Measurements from ENCODE around the gene TBC1D22A.

Gene TBC1D22A

DNA sequence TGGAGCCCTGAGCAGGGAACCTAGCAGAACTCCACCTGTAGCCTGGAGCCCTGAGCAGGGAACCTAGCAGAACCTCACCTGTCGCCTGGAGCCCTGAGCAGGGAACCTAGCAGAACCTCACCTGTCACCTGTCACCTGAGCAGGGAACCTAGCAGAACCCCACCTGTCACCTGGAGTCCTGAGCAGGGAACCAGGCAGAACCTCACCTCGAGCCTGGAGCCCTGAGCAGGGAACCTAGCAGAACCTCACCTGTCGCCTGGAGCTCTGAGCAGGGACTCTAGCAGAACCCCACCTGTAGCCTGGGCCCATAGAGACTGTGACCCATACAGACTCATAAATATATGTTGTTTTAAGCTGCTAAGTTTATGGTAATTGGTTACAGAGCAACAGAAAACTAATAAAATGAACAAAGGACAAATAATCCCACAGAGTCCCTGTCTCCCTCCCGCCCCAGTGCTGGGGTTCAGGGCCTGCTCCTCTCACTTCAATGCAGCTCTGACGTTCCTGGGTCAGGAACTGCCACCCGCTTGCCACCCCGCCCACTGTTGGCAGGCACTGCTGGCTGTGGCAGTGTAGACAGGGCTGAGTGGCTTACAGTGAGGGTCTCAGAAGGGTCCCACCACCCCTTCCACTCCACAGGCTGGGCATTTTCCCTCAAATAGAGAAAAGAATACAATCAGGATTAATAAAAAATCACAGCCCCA, 259.1 kb downstream of the TBC1D22A start:
- TF ChIP-seq, protein P1, sequence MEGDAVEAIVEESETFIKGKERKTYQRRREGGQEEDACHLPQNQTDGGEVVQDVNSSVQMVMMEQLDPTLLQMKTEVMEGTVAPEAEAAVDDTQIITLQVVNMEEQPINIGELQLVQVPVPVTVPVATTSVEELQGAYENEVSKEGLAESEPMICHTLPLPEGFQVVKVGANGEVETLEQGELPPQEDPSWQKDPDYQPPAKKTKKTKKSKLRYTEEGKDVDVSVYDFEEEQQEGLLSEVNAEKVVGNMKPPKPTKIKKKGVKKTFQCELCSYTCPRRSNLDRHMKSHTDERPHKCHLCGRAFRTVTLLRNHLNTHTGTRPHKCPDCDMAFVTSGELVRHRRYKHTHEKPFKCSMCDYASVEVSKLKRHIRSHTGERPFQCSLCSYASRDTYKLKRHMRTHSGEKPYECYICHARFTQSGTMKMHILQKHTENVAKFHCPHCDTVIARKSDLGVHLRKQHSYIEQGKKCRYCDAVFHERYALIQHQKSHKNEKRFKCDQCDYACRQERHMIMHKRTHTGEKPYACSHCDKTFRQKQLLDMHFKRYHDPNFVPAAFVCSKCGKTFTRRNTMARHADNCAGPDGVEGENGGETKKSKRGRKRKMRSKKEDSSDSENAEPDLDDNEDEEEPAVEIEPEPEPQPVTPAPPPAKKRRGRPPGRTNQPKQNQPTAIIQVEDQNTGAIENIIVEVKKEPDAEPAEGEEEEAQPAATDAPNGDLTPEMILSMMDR (IDR thresholded peaks at IDR 0.05; ENCODE audit: insufficient read depth, low read depth, low read length, missing control alignments): no peak
- no peak overlapping the region for H3K4me3 ChIP-seq (ENCODE audit: low read length)
- no peak for DNase-seq (ENCODE audit: low read depth)

DNA sequence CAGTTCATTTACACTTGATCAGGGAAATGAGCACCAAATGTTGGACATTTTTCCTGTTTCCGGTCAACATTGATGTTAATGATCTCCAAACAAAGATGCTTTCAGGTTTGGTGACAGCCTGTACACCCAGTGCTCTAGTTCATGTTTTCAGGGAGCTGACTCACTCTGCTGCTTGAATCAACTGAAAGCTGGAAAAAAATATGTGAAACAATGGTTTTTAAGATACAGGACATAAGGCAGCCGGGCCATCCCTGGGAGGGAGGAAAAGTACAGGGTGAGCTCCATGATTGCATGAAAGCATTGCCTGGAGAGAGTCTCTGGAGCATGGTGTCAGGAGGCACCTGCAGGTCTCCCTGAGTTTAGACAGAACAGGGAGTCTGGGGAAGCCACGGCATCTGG, 259.6 kb downstream of the TBC1D22A start:
- no peak overlapping the region for H3K4me3 ChIP-seq (ENCODE audit: low read length)
- no peak for DNase-seq (ENCODE audit: low read depth)
- TF ChIP-seq, protein P1 (IDR thresholded peaks at IDR 0.05; ENCODE audit: insufficient read depth, low read depth, low read length, missing control alignments): no peak

DNA sequence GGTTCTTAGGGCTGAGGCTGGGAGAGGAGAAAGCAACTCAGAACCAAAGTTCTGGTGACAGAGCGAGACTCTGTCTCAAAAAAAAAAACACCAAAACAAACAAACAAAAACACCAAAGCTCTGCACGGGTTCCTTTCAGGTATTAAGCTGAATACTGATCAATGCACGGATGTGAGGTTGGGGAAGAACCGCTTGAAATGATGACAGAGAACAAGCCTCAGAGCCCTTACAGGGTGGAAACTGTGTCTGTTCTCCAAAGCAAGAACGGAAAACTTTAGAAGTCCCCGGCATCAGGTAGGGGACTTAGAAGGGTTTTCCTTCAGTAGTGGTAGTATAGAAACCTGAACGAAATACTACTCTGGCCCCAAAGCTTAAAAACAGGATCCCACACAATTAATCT, 260.0 kb downstream of the TBC1D22A start:
- TF ChIP-seq, protein P1 (IDR thresholded peaks at IDR 0.05; ENCODE audit: insufficient read depth, low read depth, low read length, missing control alignments): no peak
- DNase-seq (ENCODE audit: low read depth): no peak
- H3K4me3 ChIP-seq (ENCODE audit: low read length): no peak overlapping the region

DNA sequence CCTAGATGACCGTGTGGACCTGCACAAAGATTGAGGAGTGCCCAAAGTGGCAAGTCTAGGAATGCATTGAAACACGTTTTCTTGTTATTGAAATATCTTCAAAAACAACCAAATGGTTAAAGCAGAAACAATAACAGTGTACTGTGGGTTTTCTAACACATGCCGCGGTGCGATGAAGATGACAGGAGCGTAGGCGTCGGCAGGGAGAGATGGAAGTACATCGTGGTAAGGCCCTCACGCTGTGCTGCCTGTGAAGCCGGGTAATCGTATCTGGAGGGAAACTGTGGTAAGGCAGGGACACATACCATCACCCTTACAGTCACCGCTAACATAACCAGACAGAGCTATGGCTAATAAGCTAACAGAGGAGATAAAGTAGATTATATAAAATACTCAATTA, 261.4 kb downstream of the TBC1D22A start:
- DNase-seq (ENCODE audit: low read depth): no peak
- no peak overlapping the region for H3K4me3 ChIP-seq (ENCODE audit: low read length)
- TF ChIP-seq, protein P1 (IDR thresholded peaks at IDR 0.05; ENCODE audit: insufficient read depth, low read depth, low read length, missing control alignments): no peak

DNA sequence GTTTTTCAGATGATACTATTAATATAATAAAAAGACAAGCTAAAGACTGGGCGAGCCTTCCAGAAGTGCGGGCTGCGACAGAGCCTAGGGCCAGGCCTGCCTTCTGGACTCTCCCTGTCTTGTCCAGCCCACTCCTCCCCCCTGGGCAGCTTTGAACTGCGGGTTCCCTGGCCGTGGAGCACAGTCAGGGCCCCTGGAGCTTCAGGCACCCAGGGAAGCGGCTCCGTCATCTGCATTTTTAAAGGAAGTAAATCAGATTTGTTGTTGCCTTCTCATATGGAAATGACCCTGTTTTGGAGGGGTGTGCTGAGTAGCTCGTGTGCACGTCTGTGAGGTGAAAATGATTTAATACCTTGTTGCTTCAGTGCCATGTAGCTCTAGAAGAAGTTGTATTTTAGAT, 265.3 kb downstream of the TBC1D22A start:
- TF ChIP-seq, protein P1 (IDR thresholded peaks at IDR 0.05; ENCODE audit: insufficient read depth, low read depth, low read length, missing control alignments): no peak
- H3K4me3 ChIP-seq (ENCODE audit: low read length): no peak overlapping the region
- no peak for DNase-seq (ENCODE audit: low read depth)

DNA sequence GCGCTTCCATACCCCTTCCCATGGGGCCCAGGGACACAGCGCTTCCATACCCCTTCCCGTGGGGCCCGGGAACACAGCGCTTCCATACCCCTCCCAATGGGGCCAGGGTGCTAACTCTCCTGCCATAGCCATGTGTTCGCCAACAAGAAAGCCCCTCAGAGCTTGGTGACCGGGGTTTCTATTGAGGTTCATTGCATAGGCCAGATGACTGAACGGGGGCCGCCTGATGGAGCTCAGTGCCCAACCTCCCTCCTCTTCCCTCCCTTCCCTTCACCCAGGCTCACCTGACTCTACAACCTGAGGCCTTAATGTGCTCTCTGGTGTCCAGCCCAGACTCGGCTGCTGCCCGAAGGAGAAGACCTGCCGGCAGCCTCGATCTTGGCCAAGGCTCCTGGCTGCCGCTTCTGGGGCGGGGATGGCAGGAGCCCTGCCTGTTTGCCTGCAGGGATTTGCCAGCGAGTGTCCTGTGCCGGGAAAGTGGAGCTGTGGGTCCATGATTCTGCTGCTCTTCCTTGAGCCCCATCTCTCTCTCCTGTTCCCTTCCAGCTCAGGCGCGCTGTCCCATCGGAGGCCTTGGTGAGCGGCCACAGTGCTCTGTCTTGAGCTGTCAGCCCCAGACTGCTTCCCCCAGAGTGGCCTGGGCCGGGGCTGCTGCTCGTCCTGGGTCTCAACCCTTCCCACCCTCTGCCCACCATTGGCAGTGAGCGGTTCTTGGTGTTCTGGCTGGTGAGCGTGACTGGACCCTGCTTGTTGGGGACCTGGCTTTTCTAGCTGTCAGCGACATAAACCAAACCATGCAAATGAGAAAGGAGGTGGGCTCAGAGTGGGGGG, 267.0 kb downstream of the TBC1D22A start:
- no peak overlapping the region for H3K4me3 ChIP-seq (ENCODE audit: low read length)
- TF ChIP-seq, protein P1 (IDR thresholded peaks at IDR 0.05; ENCODE audit: insufficient read depth, low read depth, low read length, missing control alignments): no peak
- no peak for DNase-seq (ENCODE audit: low read depth)

Measured in epithelial cell of esophagus (primary cell).